ENCODE results near the gene MINK1. TPM values are rescaled to one million over a fixed set of nuclear protein-coding genes. Genes with fewer than 3 reads are reported as not detected.

MINK1 gene
- total and polyA plus RNA-seq, 2 of the 8 experiments (the other 6 are each of a cell fraction or from before 2014, with no cell fraction given), result 26.9 to 77.7 TPM

- TF ChIP-seq CHD7 (IDR thresholded peaks at IDR 0.05; ENCODE audit: insufficient replicate concordance, low read length) (no peak), ZNF274 (IDR thresholded peaks at IDR 0.05; ENCODE audit: borderline replicate concordance, extremely low read depth, low read length) (no peak), SIN3A (conservative IDR thresholded peaks at IDR 0.05 in 1 of 2, IDR thresholded peaks at IDR 0.05 in 1 of 2; ENCODE audit: low read depth in 1 of 2, low read length in 2 of 2) (peak in 1 of 2 experiments; percentile 76; a peak in 2 of 4 replicates), MAX (IDR thresholded peaks at IDR 0.05) (0 out of 2 replicates have a peak, but pooled peaks have one; percentile 24), RAD21 (IDR thresholded peaks at IDR 0.05 in 1 of 2, conservative IDR thresholded peaks at IDR 0.05 in 1 of 2; ENCODE audit: low read depth in 2 of 2, low read length in 2 of 2) (peak; percentile 87 to 89), YY1 (IDR thresholded peaks at IDR 0.05; ENCODE audit: low read depth, low read length) (no peak), TAF1 (IDR thresholded peaks at IDR 0.05; ENCODE audit: low read depth, low read length) (no peak)
Measured at GRCh38 chr17:4881761-4882555, 48.8 kb downstream of the MINK1 start (continued).
